D721Med (cell line): ENCODE measurements around the gene ZNF543.

Source experiments
- DNase-seq: peaks from one replicate; pipeline ENCODE4 v3.0.0; 2011; ENCODE audit warnings: low spot score; ENCODE audit not compliant: insufficient read length
- FAIRE-seq: peaks from 2 replicates; lab custom pipeline; 2011; peaks lifted over from hg19 to GRCh38; lab: Jason Lieb, UNC
- CTCF ChIP-seq: IDR thresholded peaks from 2 replicates; pipeline ENCODE4 v1.5.1; 2012; ENCODE audit warnings: mild to moderate bottlenecking, control low read depth; ENCODE audit not compliant: insufficient read depth; ENCODE audit errors: missing control alignments

Gene ZNF543

GRCh38 chr19:57321116-57321515, 844 bp downstream of the ZNF543 start:
- DNase-seq (no peak), FAIRE-seq (no peak)
- TF ChIP-seq CTCF = no peak

DNA sequence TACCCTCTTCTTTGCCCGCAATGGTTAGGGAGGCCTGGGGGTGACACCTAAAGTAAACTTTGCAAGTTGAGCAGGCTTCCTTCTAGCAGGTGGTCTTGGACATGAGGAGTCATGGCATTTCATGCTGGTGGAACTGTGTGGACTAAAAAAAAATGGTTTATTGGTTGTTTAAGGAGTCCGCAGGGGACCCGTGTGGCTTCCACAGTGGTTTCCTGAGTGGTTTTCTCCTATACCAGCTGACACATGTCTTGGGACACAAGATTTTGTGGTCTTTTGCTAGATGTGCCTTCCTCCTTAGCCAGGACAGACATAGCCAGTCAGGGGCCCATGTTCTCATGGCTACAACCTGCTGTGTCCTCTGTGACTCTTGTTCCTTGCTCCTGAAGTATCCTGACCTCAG, 1.5 kb downstream of the ZNF543 start:
- TF ChIP-seq CTCF = no peak
- no peak for FAIRE-seq
- DNase-seq = no peak

DNA sequence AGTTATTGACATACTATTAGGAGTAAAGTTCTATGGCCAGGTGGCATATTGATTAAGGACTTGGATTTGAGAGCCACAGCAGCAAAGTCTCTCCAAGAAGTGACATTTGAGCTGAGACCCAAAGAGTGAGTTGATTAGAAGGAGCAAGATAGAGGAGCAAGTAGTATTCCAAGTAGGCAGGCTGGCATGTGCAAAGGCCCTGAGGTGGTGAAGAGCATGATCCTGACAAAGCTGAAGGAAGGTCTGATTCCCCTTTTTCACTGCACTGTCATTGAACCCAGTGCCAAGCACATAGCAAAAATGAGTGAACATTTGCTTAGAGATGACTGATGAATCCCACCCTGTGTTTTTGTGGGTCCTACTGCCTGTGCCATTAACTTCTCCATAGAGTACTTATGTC, 4.7 kb downstream of the ZNF543 start:
- DNase-seq (no peak), FAIRE-seq (no peak)
- TF ChIP-seq CTCF = no peak

DNA sequence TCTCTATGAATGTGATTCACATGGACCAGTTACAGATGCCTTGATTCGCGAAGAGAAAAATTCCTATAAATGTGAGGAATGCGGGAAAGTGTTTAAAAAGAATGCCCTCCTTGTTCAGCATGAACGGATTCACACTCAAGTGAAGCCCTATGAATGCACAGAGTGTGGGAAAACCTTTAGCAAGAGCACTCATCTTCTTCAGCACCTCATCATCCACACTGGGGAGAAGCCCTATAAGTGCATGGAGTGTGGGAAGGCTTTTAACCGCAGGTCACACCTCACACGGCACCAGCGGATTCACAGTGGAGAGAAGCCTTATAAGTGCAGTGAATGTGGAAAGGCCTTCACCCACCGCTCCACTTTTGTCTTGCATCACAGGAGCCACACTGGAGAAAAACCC, 7.7 kb downstream of the ZNF543 start:
- no peak for TF ChIP-seq CTCF
- FAIRE-seq = no peak
- no peak for DNase-seq

DNA sequence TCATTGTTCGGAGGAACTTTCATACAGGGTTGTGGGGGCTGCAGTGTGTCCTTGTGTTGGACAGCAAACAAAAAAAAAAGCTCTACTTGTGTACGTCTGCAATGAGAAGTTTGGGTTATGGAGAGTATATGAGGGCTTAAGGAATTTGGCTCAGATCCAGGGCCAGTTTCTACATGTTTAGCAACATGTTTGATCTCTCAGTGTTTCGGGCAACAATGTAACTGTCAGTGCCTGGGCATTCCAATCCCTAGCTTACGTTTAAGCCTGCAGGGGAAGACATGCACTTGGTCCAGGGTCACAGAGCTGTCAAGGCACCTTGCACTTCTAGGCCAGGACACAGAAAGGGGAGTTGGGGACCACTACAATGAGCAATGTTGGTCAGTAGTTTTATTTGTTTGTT, 13.9 kb downstream of the ZNF543 start:
- TF ChIP-seq CTCF = no peak
- FAIRE-seq (no peak), DNase-seq (no peak)

DNA sequence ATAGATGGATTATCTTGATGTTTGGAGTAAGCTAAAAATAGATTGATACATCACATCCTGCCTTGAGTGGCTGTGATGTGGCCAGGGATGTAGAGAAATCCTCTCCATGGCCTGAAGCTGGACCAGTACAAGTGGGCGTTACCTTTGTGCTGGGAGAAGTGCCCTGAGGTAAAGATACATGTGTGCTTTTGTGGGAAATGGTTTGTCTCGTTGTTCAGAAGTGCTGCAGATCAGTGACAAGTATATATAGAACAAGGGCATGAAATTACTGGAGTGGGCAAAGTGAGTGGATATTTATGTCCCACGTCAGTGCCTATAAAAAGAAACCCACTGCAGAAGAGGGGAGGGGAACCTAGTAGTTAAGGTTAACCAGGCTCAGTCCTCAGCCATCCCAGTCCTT, 18.6 kb downstream of the ZNF543 start:
- FAIRE-seq = no peak

DNA sequence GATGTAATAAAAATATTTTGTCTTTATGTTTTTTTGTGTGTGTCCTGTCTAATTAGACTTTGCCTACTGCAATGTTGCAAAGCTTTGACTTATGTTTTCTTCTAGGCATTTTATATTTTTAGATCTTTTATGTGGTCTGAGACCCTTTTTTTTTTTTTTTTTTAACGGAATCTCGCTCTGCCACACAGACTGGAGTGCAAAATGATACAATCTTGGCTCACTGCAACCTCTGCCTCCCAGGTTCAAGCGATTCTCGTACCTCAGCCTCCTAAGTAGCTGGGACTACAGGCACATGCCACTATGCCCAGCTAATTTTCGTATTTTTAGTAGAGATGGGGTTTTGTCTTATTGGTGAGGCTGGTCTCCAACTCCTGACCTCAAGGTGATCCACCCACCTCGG, 22.3 kb downstream of the ZNF543 start:
- DNase-seq = no peak
- TF ChIP-seq CTCF = no peak
- FAIRE-seq = no peak

More for the DNA sequence above, 18.6 kb downstream of the ZNF543 start:
- DNase-seq = no peak
- TF ChIP-seq CTCF = no peak
